Measurements from ENCODE around the gene HFE.

GRCh38 chr6:26051665-26052310 lies 35.4 kb upstream of the HFE start:
- TF ChIP-seq CTCF (IDR thresholded peaks at IDR 0.05) (no peak), POLR2A (IDR thresholded peaks at IDR 0.05) (no peak)
